ENCODE data around the gene RAB3C.

DNA sequence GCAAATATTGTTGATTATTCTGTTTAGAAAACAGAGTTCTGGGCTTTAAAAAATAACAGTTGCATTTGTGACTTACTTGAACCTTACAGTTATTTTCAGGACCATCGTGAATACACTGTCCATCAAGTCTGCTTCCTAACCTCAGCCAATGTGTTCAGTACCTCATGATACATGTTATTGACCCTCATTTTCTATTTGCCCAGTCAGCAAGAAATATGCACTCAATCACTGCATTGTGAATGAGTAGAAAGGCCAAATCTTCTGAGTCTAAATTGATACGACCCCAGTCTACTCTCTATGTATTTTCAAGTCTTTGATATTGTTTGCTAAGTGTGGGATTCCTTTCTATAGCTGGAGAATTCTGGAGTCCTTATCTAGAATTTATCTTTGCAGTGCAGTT lies 156.2 kb downstream of the RAB3C start:
- TF ChIP-seq CTCF (IDR thresholded peaks at IDR 0.05) (no peak), POLR2A (IDR thresholded peaks at IDR 0.05) (no peak)
